ENCODE measurements around the gene PROM2. TPM values are rescaled to one million over a fixed set of nuclear protein-coding genes. Genes with fewer than 3 reads are reported as not detected.
"Not testable (repeated sequence)": the region's sequence is repeated elsewhere in the genome, so short reads cannot be mapped to it uniquely, and the experiment has no call there.

PROM2 gene
- total RNA-seq, 1 donor from 2014 or later: 0.93 TPM

DNA sequence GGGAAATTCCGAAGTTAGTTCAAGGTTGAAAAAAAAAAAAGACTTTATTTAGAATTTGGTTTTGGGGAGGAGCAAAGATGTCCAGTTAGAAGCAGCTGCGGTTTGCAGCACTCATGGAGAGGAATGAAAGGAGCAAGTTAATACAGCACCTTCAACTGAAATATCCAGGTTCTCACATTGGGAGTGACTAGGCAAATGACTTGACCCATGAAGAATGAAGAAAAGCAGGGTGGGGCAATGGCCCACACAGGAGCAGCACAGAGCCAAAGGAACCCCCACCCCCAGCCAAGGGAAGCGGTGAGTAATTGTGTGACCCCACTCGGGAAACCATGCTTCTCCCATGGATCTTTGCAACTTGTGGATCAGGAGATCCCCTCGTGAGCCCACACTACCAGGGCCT lies 34.2 kb upstream of the PROM2 start:
- H3K79me2 ChIP-seq (ENCODE audit: insufficient read depth, low read length): no peaks in the 10 kb centered on the region
- no peaks in the 10 kb centered on the region for H3K36me3 Mint-ChIP-seq (ENCODE audit: low read depth, unreplicated experiment)
- H3K27me3 ChIP-seq (ENCODE audit: insufficient read depth, low read length): no peaks in the 10 kb centered on the region
- H4K20me1 ChIP-seq (ENCODE audit: insufficient read depth, low read length): no peaks in the 10 kb centered on the region
- H3K4me3 Mint-ChIP-seq (ENCODE audit: unreplicated experiment): no peak overlapping the region
- no peaks in the 10 kb centered on the region for H3K36me3 ChIP-seq (ENCODE audit: insufficient read depth, low read length)
- H3K4me1 ChIP-seq (ENCODE audit: insufficient read depth, low read length): no peaks in the 10 kb centered on the region
- FAIRE-seq (no peak), DNase-seq (ENCODE audit: low read depth) (no peak)
- H3K27ac ChIP-seq (ENCODE audit: low read depth, low read length): no peak overlapping the region
- no peak overlapping the region for H3K4me3 ChIP-seq (ENCODE audit: insufficient read depth, low read depth, low read length)
- no peak for TF ChIP-seq CTCF (IDR thresholded peaks at IDR 0.05; ENCODE audit: insufficient read depth, low read depth, low read length)
- no peak for TF ChIP-seq EZH2 (IDR thresholded peaks at IDR 0.05; ENCODE audit: insufficient read depth, low read length)
- H3K9ac ChIP-seq (ENCODE audit: low read length): no peak overlapping the region
- H2AFZ ChIP-seq (ENCODE audit: low read depth, low read length): no peak overlapping the region
- H3K9me3 Mint-ChIP-seq (ENCODE audit: unreplicated experiment): peaks cover 44% of the 10 kb centered on the region
- H3K27ac Mint-ChIP-seq (ENCODE audit: unreplicated experiment): no peak overlapping the region
- H3K4me1 Mint-ChIP-seq (ENCODE audit: low read depth, unreplicated experiment): no peaks in the 10 kb centered on the region
- H3K9me3 ChIP-seq (ENCODE audit: insufficient read depth, low read depth, low read length): peaks cover 8% of the 10 kb centered on the region
- no peak overlapping the region for H3K4me2 ChIP-seq (ENCODE audit: low read length)
- H3K27me3 Mint-ChIP-seq (ENCODE audit: low read depth, unreplicated experiment): peaks cover 10% of the 10 kb centered on the region

DNA sequence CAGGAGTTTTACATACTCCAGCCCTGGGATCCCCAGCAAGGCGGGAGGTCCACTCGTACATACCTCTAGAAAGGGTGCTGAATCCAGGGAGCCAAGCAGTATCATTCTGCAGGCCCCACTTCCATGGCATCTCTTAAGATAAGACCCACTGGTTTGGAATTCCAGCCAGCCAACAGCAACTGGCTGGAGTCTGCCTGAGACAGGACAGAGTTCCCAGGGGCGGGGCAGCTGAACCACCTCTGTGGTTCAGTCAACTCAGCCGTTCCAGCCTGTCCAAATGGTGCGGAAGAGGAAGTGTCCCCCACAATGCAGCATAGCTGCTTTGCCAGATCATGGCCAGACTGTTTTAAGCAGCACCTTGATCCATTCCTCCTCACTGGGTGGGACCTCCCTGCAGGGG lies 33.7 kb upstream of the PROM2 start:
- no peak overlapping the region for H3K4me3 Mint-ChIP-seq (ENCODE audit: unreplicated experiment)
- peaks cover 44% of the 10 kb centered on the region for H3K9me3 Mint-ChIP-seq (ENCODE audit: unreplicated experiment)
- no peak overlapping the region for H3K4me2 ChIP-seq (ENCODE audit: low read length)

GRCh38 chr2:95242084-95242483 lies 32.2 kb upstream of the PROM2 start:
- H3K4me1 ChIP-seq (ENCODE audit: insufficient read depth, low read length); H4K20me1 ChIP-seq (ENCODE audit: insufficient read depth, low read length); H3K79me2 ChIP-seq (ENCODE audit: insufficient read depth, low read length); FAIRE-seq; H3K9ac ChIP-seq (ENCODE audit: low read length); H3K36me3 ChIP-seq (ENCODE audit: insufficient read depth, low read length); H3K4me1 Mint-ChIP-seq (ENCODE audit: low read depth, unreplicated experiment); H2AFZ ChIP-seq (ENCODE audit: low read depth, low read length); H3K27ac ChIP-seq (ENCODE audit: low read depth, low read length); H3K36me3 Mint-ChIP-seq (ENCODE audit: low read depth, unreplicated experiment); H3K27ac Mint-ChIP-seq (ENCODE audit: unreplicated experiment); H3K27me3 ChIP-seq (ENCODE audit: insufficient read depth, low read length); H3K4me3 Mint-ChIP-seq (ENCODE audit: unreplicated experiment); H3K4me2 ChIP-seq (ENCODE audit: low read length); DNase-seq (ENCODE audit: low read depth); H3K9me3 ChIP-seq (ENCODE audit: insufficient read depth, low read depth, low read length); H3K4me3 ChIP-seq (ENCODE audit: insufficient read depth, low read depth, low read length): not testable (repeated sequence)
- Mint-ChIP-seq H3K27me3 (ENCODE audit: low read depth, unreplicated experiment) (peaks cover 14% of the 10 kb centered on the region), H3K9me3 (ENCODE audit: unreplicated experiment) (peaks cover 47% of the 10 kb centered on the region)

More for the DNA sequence above, 33.7 kb upstream of the PROM2 start:
- Histone ChIP-seq H3K27me3 (ENCODE audit: insufficient read depth, low read length) (no peaks in the 10 kb centered on the region), H3K4me3 (ENCODE audit: insufficient read depth, low read depth, low read length) (no peak overlapping the region), H3K9ac (ENCODE audit: low read length) (no peak overlapping the region), H3K79me2 (ENCODE audit: insufficient read depth, low read length) (no peaks in the 10 kb centered on the region), H4K20me1 (ENCODE audit: insufficient read depth, low read length) (no peaks in the 10 kb centered on the region), H3K9me3 (ENCODE audit: insufficient read depth, low read depth, low read length) (peaks cover 8% of the 10 kb centered on the region), H3K36me3 (ENCODE audit: insufficient read depth, low read length) (no peaks in the 10 kb centered on the region), H3K4me1 (ENCODE audit: insufficient read depth, low read length) (no peaks in the 10 kb centered on the region), H3K27ac (ENCODE audit: low read depth, low read length) (no peak overlapping the region), H2AFZ (ENCODE audit: low read depth, low read length) (no peak overlapping the region)
- Mint-ChIP-seq H3K4me1 (ENCODE audit: low read depth, unreplicated experiment) (no peaks in the 10 kb centered on the region), H3K36me3 (ENCODE audit: low read depth, unreplicated experiment) (no peaks in the 10 kb centered on the region), H3K27ac (ENCODE audit: unreplicated experiment) (no peak overlapping the region), H3K27me3 (ENCODE audit: low read depth, unreplicated experiment) (peaks cover 11% of the 10 kb centered on the region)
- FAIRE-seq (no peak), DNase-seq (ENCODE audit: low read depth) (no peak)
- no peak for TF ChIP-seq EZH2 (IDR thresholded peaks at IDR 0.05; ENCODE audit: insufficient read depth, low read length)
- no peak for TF ChIP-seq CTCF (IDR thresholded peaks at IDR 0.05; ENCODE audit: insufficient read depth, low read depth, low read length)
